SK-N-SH (cell line): ENCODE measurements around the gene PRLR. TPM values are rescaled to one million over a fixed set of nuclear protein-coding genes. Genes with fewer than 3 reads are reported as not detected.

Source experiments
- CTCF ChIA-PET: fragments of 300-600, 350-600 bp; formaldehyde crosslinking; extraction: SDS; loops from one replicate; lab custom pipeline; 2021; lab: Yijun Ruan, JAX
- POLR2A ChIA-PET: fragments of 350-600 bp; sonication (Branson Sonifier 250); formaldehyde crosslinking; extraction: SDS; loops from one replicate; lab custom pipeline; 2020; ENCODE audit warnings: antibody characterized with exemption, inconsistent platforms; lab: Yijun Ruan, JAX
- DNase-seq: peaks from one replicate; pipeline ENCODE4 v3.0.0; 2012
- H2AFZ ChIP-seq: fragments of 200-600 bp; sonication (generic); 2 replicates; pipeline ENCODE4 v1.8.1; 2016; ENCODE audit warnings: antibody characterized with exemption, mild to moderate bottlenecking, low read depth
- H3F3A ChIP-seq: fragments of 200-600 bp; sonication (generic); replicated peaks from 2 replicates; pipeline ENCODE3; 2016; ENCODE audit warnings: antibody characterized with exemption, mild to moderate bottlenecking; ENCODE audit not compliant: insufficient read depth
- H3K27ac ChIP-seq, 2 experiments: fragments of 200-500 bp in 1 of 2; fragments of 200-600 bp in 1 of 2; sonication (Bioruptor generic) in 1 of 2; sonication (generic), shearing (Covaris generic) in 1 of 2; 2 replicates each; pipeline versions ENCODE4 v1.5.1 to v1.6.1; 2014 to 2016; ENCODE audit warnings: low read depth in 2 of 2, inconsistent platforms in 1 of 2, low read length in 1 of 2, mild to moderate bottlenecking in 1 of 2, mixed read lengths in 1 of 2
- H3K27me3 ChIP-seq: fragments of 200-600 bp; sonication (generic), shearing (Covaris generic); 2 replicates; pipeline ENCODE4 v1.6.1; 2016; ENCODE audit warnings: mixed run types; ENCODE audit not compliant: insufficient read depth
- H3K36me3 ChIP-seq, 2 experiments: fragments of 200-500 bp in 1 of 2; fragments of 200-600 bp in 1 of 2; sonication (Bioruptor generic) in 1 of 2; sonication (generic) in 1 of 2; replicated peaks in 1 of 2; 2 replicates each; pipeline versions ENCODE3 to v1.5.1; 2014 to 2016; ENCODE audit warnings: low read length in 1 of 2, mild to moderate bottlenecking in 1 of 2; ENCODE audit not compliant: insufficient read depth in 2 of 2, control insufficient read depth in 1 of 2
- H3K4me1 ChIP-seq, 2 experiments: fragments of 200-500 bp in 1 of 2; fragments of 200-600 bp in 1 of 2; sonication (Bioruptor generic) in 1 of 2; sonication (generic), shearing (Covaris generic) in 1 of 2; 2 replicates each; pipeline versions ENCODE4 v1.5.1 to v1.6.1; 2014 to 2016; ENCODE audit warnings: low read depth in 1 of 2, low read length in 1 of 2, mixed run types in 1 of 2; ENCODE audit not compliant: insufficient read depth in 2 of 2, control insufficient read depth in 1 of 2
- H3K4me2 ChIP-seq: fragments of 200-600 bp; sonication (generic), shearing (Covaris generic); 2 replicates; pipeline ENCODE4 v1.6.1; 2017; ENCODE audit warnings: mixed run types
- H3K4me3 ChIP-seq, 2 experiments: fragments of 200-500 bp in 1 of 2; fragments of 200-600 bp in 1 of 2; sonication (Bioruptor generic) in 1 of 2; sonication (generic), shearing (Covaris generic) in 1 of 2; 2 replicates each; pipeline versions ENCODE4 v1.5.1 to v1.8.1; 2014 to 2016; ENCODE audit warnings: low read depth in 2 of 2, inconsistent platforms in 1 of 2, low read length in 1 of 2, mild to moderate bottlenecking in 1 of 2, mixed read lengths in 1 of 2, moderate library complexity in 1 of 2
- H3K79me2 ChIP-seq: fragments of 200-600 bp; sonication (generic); 2 replicates; pipeline ENCODE4 v1.8.1; 2017; ENCODE audit warnings: mild to moderate bottlenecking; ENCODE audit not compliant: insufficient read depth
- H3K9ac ChIP-seq: fragments of 200-600 bp; sonication (generic); 2 replicates; pipeline ENCODE4 v1.6.1; 2017; ENCODE audit warnings: mixed run types
- H3K9me2 ChIP-seq: fragments of 200-600 bp; sonication (generic); 2 replicates; pipeline ENCODE4 v1.6.1; 2017; ENCODE audit warnings: mixed run types
- H3K9me3 ChIP-seq: fragments of 200-600 bp; sonication (generic); 2 replicates; pipeline ENCODE4 v1.6.1; 2017; ENCODE audit warnings: mixed run types, mild to moderate bottlenecking, moderate library complexity
- H4K20me1 ChIP-seq: fragments of 200-600 bp; sonication (generic); 2 replicates; pipeline ENCODE4 v1.6.1; 2017; ENCODE audit warnings: mild to moderate bottlenecking, mixed run types; ENCODE audit not compliant: insufficient read depth
- CHD2 ChIP-seq: fragments of 150-350 bp; IDR thresholded peaks from 2 replicates; pipeline ENCODE4 v1.6.1; 2018; ENCODE audit warnings: low read length; ENCODE audit not compliant: partially characterized antibody
- CTCF ChIP-seq: fragments of 200-600 bp; sonication (generic); IDR thresholded peaks from 2 replicates; pipeline ENCODE4 v1.6.1; 2017; ENCODE audit warnings: antibody characterized with exemption, mild to moderate bottlenecking, moderate library complexity
- ELF1 ChIP-seq: IDR thresholded peaks from 2 replicates; pipeline ENCODE4 v1.4.0; 2012
- EP300 ChIP-seq, 2 experiments: IDR thresholded peaks; 2 replicates each; pipeline versions ENCODE4 v1.4.0 to v1.6.1; 2012; ENCODE audit warnings: borderline replicate concordance in 1 of 2, low read depth in 1 of 2, low read length in 1 of 2
- EZH2phosphoT487 ChIP-seq: fragments of 200-600 bp; sonication (generic); IDR thresholded peaks from 2 replicates; pipeline ENCODE4 v1.6.1; 2017; ENCODE audit warnings: low read depth, mixed run types, mild to moderate bottlenecking, antibody characterized with exemption, moderate library complexity, borderline replicate concordance
- FOSL2 ChIP-seq: IDR thresholded peaks from 2 replicates; pipeline ENCODE4 v1.4.0; 2012; ENCODE audit warnings: low read depth, mild to moderate bottlenecking, moderate library complexity, borderline replicate concordance
- FOXJ3 ChIP-seq: sonication (generic); formaldehyde crosslinking; IDR thresholded peaks from 2 replicates; pipeline ENCODE4 v1.5.1; 2020; ENCODE audit warnings: mild to moderate bottlenecking, missing genetic modification reagents
- FOXM1 ChIP-seq: IDR thresholded peaks from 2 replicates; pipeline ENCODE4 v1.4.0; 2012; ENCODE audit warnings: low read depth, mild to moderate bottlenecking
- GABPA ChIP-seq: IDR thresholded peaks from 2 replicates; pipeline ENCODE4 v1.4.0; 2012; ENCODE audit warnings: low read depth, mild to moderate bottlenecking
- JUND ChIP-seq: IDR thresholded peaks from 2 replicates; pipeline ENCODE4 v1.4.0; 2012
- MXI1 ChIP-seq: IDR thresholded peaks from 2 replicates; pipeline ENCODE4 v1.6.1; 2012; ENCODE audit warnings: mild to moderate bottlenecking, low read depth, low read length, improper control_type of control experiment
- NFIC ChIP-seq: IDR thresholded peaks from 2 replicates; pipeline ENCODE4 v1.4.0; 2012; ENCODE audit warnings: borderline replicate concordance
- NRF1 ChIP-seq: IDR thresholded peaks from 2 replicates; pipeline ENCODE4 v1.6.1; 2012; ENCODE audit warnings: low read depth, mild to moderate bottlenecking, low read length
- RCOR1 ChIP-seq: fragments of 150-350 bp; IDR thresholded peaks from 2 replicates; pipeline ENCODE4 v1.6.1; 2017; ENCODE audit warnings: antibody characterized with exemption, low read length
- RFX5 ChIP-seq: IDR thresholded peaks from 2 replicates; pipeline ENCODE4 v1.6.1; 2012; ENCODE audit warnings: mild to moderate bottlenecking, improper control_type of control experiment, low read length
- RXRA ChIP-seq: IDR thresholded peaks from 2 replicates; pipeline ENCODE4 v1.4.0; 2012; ENCODE audit warnings: low read depth, mild to moderate bottlenecking, borderline replicate concordance
- SMC3 ChIP-seq: IDR thresholded peaks from 2 replicates; pipeline ENCODE4 v1.6.1; 2012; ENCODE audit warnings: low read depth, low read length, improper control_type of control experiment
- TAF1 ChIP-seq: IDR thresholded peaks from 2 replicates; pipeline ENCODE4 v1.6.1; 2012; ENCODE audit warnings: low read depth, mild to moderate bottlenecking, low read length, moderate library complexity, borderline replicate concordance
- TCF12 ChIP-seq: IDR thresholded peaks from 2 replicates; pipeline ENCODE4 v1.4.0; 2012
- USF1 ChIP-seq: IDR thresholded peaks from 2 replicates; pipeline ENCODE4 v1.4.0; 2012; ENCODE audit warnings: low read depth, borderline replicate concordance
- YY1 ChIP-seq: IDR thresholded peaks from 2 replicates; pipeline ENCODE4 v1.4.0; 2012; ENCODE audit warnings: low read depth, mild to moderate bottlenecking
- ZBTB33 ChIP-seq: IDR thresholded peaks from 2 replicates; pipeline ENCODE4 v1.4.0; 2012; ENCODE audit warnings: low read depth, borderline replicate concordance
- WGBS: methylation state at CpG from one replicate; pipeline ENCODE4 v1.1.6; 2017; ENCODE audit warnings: low lambda C conversion rate; 5-methylcytosine and 5-hydroxymethylcytosine counted together
- polyA plus RNA-seq, 3 experiments: library from polyadenylated mRNA; depleted of rRNA; stranded (reverse); fragments of >200 nt; gene quantifications; 2 replicates each; pipeline ENCODE4 v1.2.3, GENCODE V29; 2012
- TF ChIP-seq, protein P1 (sequence below): IDR thresholded peaks from 2 replicates; pipeline ENCODE4 v1.4.0; 2012; ENCODE audit warnings: low read depth
- TF ChIP-seq, protein P2 (sequence below): IDR thresholded peaks from 2 replicates; pipeline ENCODE4; 2012

The PRLR gene
- polyA plus RNA-seq, 1 of the 3 experiments (the other 2 are of a cell fraction), result 0.13 TPM

- ChIA-PET CTCF (no interaction called here), POLR2A (no interaction called here)
- H3K27ac ChIP-seq, result no peak within 1 kb of the TSS
- no peaks in the 10 kb centered on the region for H3K36me3 ChIP-seq
- H3K4me2 ChIP-seq, result no peak within 1 kb of the TSS
- no peak within 1 kb of the TSS for H3K4me3 ChIP-seq
- no peaks in the 10 kb centered on the region for H3K9me2 ChIP-seq
- DNase-seq, result no peak
- H3K4me1 ChIP-seq, result no peaks in the 10 kb centered on the region
- H3F3A ChIP-seq, result no peaks in the 10 kb centered on the region
- H2AFZ ChIP-seq, result peak within 1 kb of the TSS; percentile 24; the same call in 1 of the 2 replicates
- no peaks in the 10 kb centered on the region for H3K27me3 ChIP-seq
- WGBS, result 60% methylated on average over 8 of the region's 8 CpGs
- TF ChIP-seq EP300 (IDR thresholded peaks at IDR 0.05; ENCODE audit: borderline replicate concordance in 1 of 2, low read depth in 1 of 2, low read length in 1 of 2) (no peak), USF1 (no peak), GABPA (no peak), ELF1 (no peak), CHD2 (no peak), TAF1 (no peak), RXRA (no peak), RFX5 (no peak), FOSL2 (no peak), RCOR1 (no peak), FOXM1 (no peak), MXI1 (no peak), SMC3 (no peak), TCF12 (no peak), EZH2phosphoT487 (no peak), NFIC (no peak), JUND (no peak), NRF1 (no peak), YY1 (no peak)
- TF ChIP-seq, protein P1, sequence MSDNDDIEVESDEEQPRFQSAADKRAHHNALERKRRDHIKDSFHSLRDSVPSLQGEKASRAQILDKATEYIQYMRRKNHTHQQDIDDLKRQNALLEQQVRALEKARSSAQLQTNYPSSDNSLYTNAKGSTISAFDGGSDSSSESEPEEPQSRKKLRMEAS, result no peak
- no peak within 1 kb of the TSS for H3K9ac ChIP-seq
- no peaks in the 10 kb centered on the region for H4K20me1 ChIP-seq
- H3K9me3 ChIP-seq, result no peaks in the 10 kb centered on the region
- H3K79me2 ChIP-seq, result no peaks in the 10 kb centered on the region
Observed at GRCh38 chr5:35047785-35048404, 182.4 kb downstream of the PRLR start, which contains the start of gene AGXT2. AGXT2 (minus strand) TSS chr5:35047949; CDS start chr5:35047892, 57 bp downstream.

DNA sequence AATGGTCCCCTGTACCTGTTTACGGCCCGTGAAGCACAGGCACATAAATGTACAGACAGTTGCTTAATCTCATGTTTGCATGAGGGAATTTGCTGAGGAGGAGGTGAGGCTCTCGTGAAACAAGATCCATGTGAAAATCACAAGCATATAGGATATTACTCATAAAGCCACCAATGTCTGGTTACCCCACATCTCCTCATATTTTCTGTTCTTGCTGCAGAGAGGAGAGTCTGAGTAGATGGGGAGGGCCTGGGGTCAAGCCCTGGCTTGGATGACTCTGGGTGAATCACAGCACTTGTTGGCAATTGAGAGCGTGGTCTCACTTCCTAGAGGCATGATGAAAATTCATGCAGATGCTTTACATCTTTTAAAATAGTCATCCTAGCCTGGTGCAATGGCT, 183.5 kb downstream of the PRLR start:
- CTCF ChIA-PET, result no interaction called here
- no peak for DNase-seq
- Histone ChIP-seq H3K9me2 (no peaks in the 10 kb centered on the region), H4K20me1 (no peaks in the 10 kb centered on the region), H3K36me3 (no peaks in the 10 kb centered on the region), H3K27me3 (no peaks in the 10 kb centered on the region; the same call in 1 of the 2 replicates), H3K27ac (no peak overlapping the region), H3K4me2 (no peak overlapping the region), H3K9ac (no peak overlapping the region), H3K79me2 (no peaks in the 10 kb centered on the region), H3K4me3 (no peak overlapping the region), H3K9me3 (no peaks in the 10 kb centered on the region), H3K4me1 (no peaks in the 10 kb centered on the region), H3F3A (no peaks in the 10 kb centered on the region), H2AFZ (peak overlapping the region; percentile 24; the same call in 1 of the 2 replicates)
- WGBS, result 22% methylated on average over 4 of the region's 4 CpGs
- POLR2A ChIA-PET, result no interaction called here
- TF ChIP-seq EP300 (IDR thresholded peaks at IDR 0.05; ENCODE audit: borderline replicate concordance in 1 of 2, low read depth in 1 of 2, low read length in 1 of 2) (peak in 1 of 2 experiments; percentile 46; a peak in 1 of 4 replicates), FOXJ3 (CRISPR knock-in tag) (no peak), CHD2 (no peak), FOXM1 (no peak), ZBTB33 (no peak), RFX5 (no peak), CTCF (no peak)
- TF ChIP-seq, protein P2, sequence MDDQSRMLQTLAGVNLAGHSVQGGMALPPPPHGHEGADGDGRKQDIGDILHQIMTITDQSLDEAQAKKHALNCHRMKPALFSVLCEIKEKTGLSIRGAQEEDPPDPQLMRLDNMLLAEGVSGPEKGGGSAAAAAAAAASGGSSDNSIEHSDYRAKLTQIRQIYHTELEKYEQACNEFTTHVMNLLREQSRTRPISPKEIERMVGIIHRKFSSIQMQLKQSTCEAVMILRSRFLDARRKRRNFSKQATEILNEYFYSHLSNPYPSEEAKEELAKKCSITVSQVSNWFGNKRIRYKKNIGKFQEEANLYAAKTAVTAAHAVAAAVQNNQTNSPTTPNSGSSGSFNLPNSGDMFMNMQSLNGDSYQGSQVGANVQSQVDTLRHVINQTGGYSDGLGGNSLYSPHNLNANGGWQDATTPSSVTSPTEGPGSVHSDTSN, result 0 out of 2 replicates have a peak, but pooled peaks have one; percentile 5
